GM12878 (cell line): ENCODE measurements around the gene KCNIP2. TPM values are rescaled to one million over a fixed set of nuclear protein-coding genes. Genes with fewer than 3 reads are reported as not detected.

Experiments used
- ATAC-seq: fragments of 200-7000 bp; cut with Tn5 transposase; 3 replicates; pipeline ENCODE4 v1.9.1; 2020; ENCODE audit warnings: mild to moderate bottlenecking, moderate library complexity
- Bru-seq: library from RNA; stranded (reverse); fragments of 400-500 nt; gene quantifications from one replicate; lab custom pipeline; 2021; lab: Mats Ljungman, UMichigan
- BruChase-seq, 2 experiments: library from RNA; stranded (reverse); fragments of 400-500 nt; gene quantifications; one replicate each; lab custom pipeline; 2021; lab: Mats Ljungman, UMichigan
- BruUV-seq: library from RNA; stranded (reverse); fragments of 400-500 nt; replicated peaks from 2 replicates; lab custom pipeline; 2021; lab: Mats Ljungman, UMichigan
- CTCF ChIA-PET: fragments of 300-600 bp; sonication (Branson Sonifier 250); formaldehyde crosslinking; extraction: SDS; loops from one replicate; lab custom pipeline; 2021; ENCODE audit warnings: inconsistent platforms; lab: Yijun Ruan, JAX
- POLR2A ChIA-PET: fragments of 350-600 bp; formaldehyde crosslinking; extraction: SDS; loops from one replicate; lab custom pipeline; 2021; ENCODE audit warnings: inconsistent platforms; lab: Charles Lee
- RAD21 ChIA-PET: fragments of 300-600 bp; sonication (Branson Sonifier 250); formaldehyde crosslinking; loops from one replicate; lab custom pipeline; 2023; ENCODE audit warnings: antibody characterized with exemption; ENCODE audit not compliant: unreplicated experiment; lab: Charles Lee
- SMC1A ChIA-PET: fragments of 300-600 bp; sonication (Branson Sonifier 250); formaldehyde crosslinking; loops from one replicate; lab custom pipeline; 2023; ENCODE audit not compliant: unreplicated experiment, uncharacterized antibody; lab: Charles Lee
- DNase-seq: peaks from one replicate; pipeline ENCODE4 v3.0.0-alpha.2; 2011; ENCODE audit warnings: low read depth, low spot score
- FAIRE-seq: peaks from 3 replicates; lab custom pipeline; 2011; peaks lifted over from hg19 to GRCh38; lab: Jason Lieb, UNC
- H2AFZ ChIP-seq: 2 replicates; pipeline ENCODE4 v1.6.0; 2011; ENCODE audit warnings: low read depth, low read length, control low read depth; ENCODE audit not compliant: control insufficient read depth
- H3K27ac ChIP-seq: 2 replicates; pipeline ENCODE4 v1.5.1; 2011; ENCODE audit warnings: control low read depth; ENCODE audit not compliant: control insufficient read depth, insufficient read depth
- H3K27me3 ChIP-seq, 2 experiments: replicated peaks in 1 of 2; 2 replicates each; pipeline versions ENCODE4 v1.6.0 to v1.6.1; 2011; ENCODE audit warnings: low read length in 1 of 2; ENCODE audit not compliant: control insufficient read depth in 2 of 2, insufficient read depth in 2 of 2
- H3K36me3 ChIP-seq, 2 experiments: 2 replicates each; pipeline ENCODE4 v1.5.1; 2011; ENCODE audit warnings: low read length in 1 of 2; ENCODE audit not compliant: control insufficient read depth in 2 of 2, insufficient read depth in 2 of 2
- H3K4me1 ChIP-seq: 2 replicates; pipeline ENCODE4 v1.6.1; 2011; ENCODE audit warnings: mild to moderate bottlenecking, low read length, moderate library complexity, mixed read lengths; ENCODE audit not compliant: control insufficient read depth, insufficient read depth
- H3K4me2 ChIP-seq: 2 replicates; pipeline ENCODE4 v1.6.0; 2011; ENCODE audit warnings: control low read depth; ENCODE audit not compliant: control insufficient read depth, insufficient read depth
- H3K4me3 ChIP-seq: fragments of 200-600 bp; sonication (generic); 2 replicates; pipeline ENCODE4 v1.5.1; 2016
- H3K79me2 ChIP-seq: 2 replicates; pipeline ENCODE4 v1.6.0; 2011; ENCODE audit warnings: low read length; ENCODE audit not compliant: control insufficient read depth, insufficient read depth
- H3K9ac ChIP-seq: 2 replicates; pipeline ENCODE4 v1.8.0; 2011; ENCODE audit warnings: low read length, control low read depth, mixed read lengths; ENCODE audit not compliant: control insufficient read depth, insufficient read depth
- H3K9me3 ChIP-seq: replicated peaks from 3 replicates; pipeline ENCODE4 v1.5.1; 2011; ENCODE audit warnings: mild to moderate bottlenecking, low read length; ENCODE audit not compliant: control insufficient read depth, insufficient read depth
- H4K20me1 ChIP-seq: 2 replicates; pipeline ENCODE4 v1.6.0; 2011; ENCODE audit not compliant: control insufficient read depth, insufficient read depth
- CTCF ChIP-seq, 3 experiments: IDR thresholded peaks in 2 of 3; conservative IDR thresholded peaks in 1 of 3; 2 replicates each; pipeline ENCODE4 v1.5.1; 2011; ENCODE audit warnings: low read depth in 3 of 3, low read length in 3 of 3, mild to moderate bottlenecking in 3 of 3, control low read depth in 2 of 3, moderate library complexity in 2 of 3, inconsistent platforms in 1 of 3, mixed read lengths in 1 of 3; ENCODE audit not compliant: control insufficient read depth in 2 of 3, insufficient read depth in 1 of 3; ENCODE audit errors: extremely low read depth in 1 of 3
- EGR1 ChIP-seq, 2 experiments: IDR thresholded peaks; 1 replicate in 1 of 2; 2 replicates in 1 of 2; pipeline ENCODE4 v1.6.1; 2011 to 2012; ENCODE audit warnings: low read depth in 2 of 2, low read length in 2 of 2, borderline replicate concordance in 1 of 2, mild to moderate bottlenecking in 1 of 2, moderate library complexity in 1 of 2
- GATAD2B ChIP-seq: fragments of 450-650 bp; conservative IDR thresholded peaks from 2 replicates; pipeline ENCODE4 v1.6.1; 2017; ENCODE audit warnings: low read depth, mild to moderate bottlenecking, moderate library complexity
- HDGF ChIP-seq: fragments of 450-650 bp; IDR thresholded peaks from 2 replicates; pipeline ENCODE4 v1.6.1; 2016; ENCODE audit warnings: antibody characterized with exemption
- IKZF1 ChIP-seq: fragments of 450-650 bp; conservative IDR thresholded peaks from 2 replicates; pipeline ENCODE4 v1.6.1; 2017; ENCODE audit warnings: antibody characterized with exemption, mild to moderate bottlenecking
- NKRF ChIP-seq: fragments of 450-650 bp; conservative IDR thresholded peaks from 2 replicates; pipeline ENCODE4 v1.6.1; 2017; ENCODE audit warnings: mild to moderate bottlenecking, moderate library complexity
- SMARCA5 ChIP-seq: fragments of 450-650 bp; IDR thresholded peaks from 2 replicates; pipeline ENCODE4 v1.6.1; 2017; ENCODE audit warnings: mild to moderate bottlenecking
- WGBS: methylation state at CpG from one replicate; pipeline ENCODE4 v1.1.6; 2016; ENCODE audit warnings: low lambda C conversion rate; ENCODE audit not compliant: insufficient replicate concordance, insufficient coverage; ENCODE audit errors: missing lambda C conversion rate; 5-methylcytosine and 5-hydroxymethylcytosine counted together
- in situ Hi-C: fragments of 300-500 bp; cut with MboI; formaldehyde crosslinking; loops from 9 replicates; pipeline ENCODE4 v1.14.3; 2018; ENCODE audit warnings: mixed read lengths
- intact Hi-C: fragments of 100-400 bp; cut with micrococcal nuclease; formaldehyde crosslinking; loops from one replicate; pipeline ENCODE4 v1.14.2; 2022; ENCODE audit not compliant: unreplicated experiment
- long read RNA-seq, 2 experiments: library from polyadenylated mRNA; unstranded; transcript quantifications; one replicate each; pipeline ENCODE4 v2.0.0, GENCODE V29; 2019 to 2020
- polyA minus RNA-seq, 3 experiments: library from RNA; depleted of rRNA, polyadenylated mRNA; stranded (reverse); fragments of >200 nt; gene quantifications; 2 replicates each; pipeline ENCODE4 v1.2.3, GENCODE V29; 2011
- polyA plus RNA-seq, 11 experiments: library from polyadenylated mRNA; depleted of rRNA in 4 of 11; unstranded in 6 of 11; stranded (reverse) in 5 of 11; fragments of >200 nt; fragmentation: Nextera tagmentation in 4 of 11; fragmentation: Illumina TruSeq in 1 of 11; extraction: Ambion mirVana in 4 of 11; extraction: Trizol in 1 of 11; gene quantifications; 1 replicate in 1 of 11; 2 replicates in 10 of 11; pipeline versions ENCODE4 v1.2.1 to v1.2.3, GENCODE V29; 2011 to 2016; ENCODE audit warnings: inconsistent platforms in 2 of 11, missing spikeins in 2 of 11, low read depth in 1 of 11
- total RNA-seq, 4 experiments: library from RNA; depleted of rRNA in 3 of 4; stranded (reverse); fragments of >200 nt in 3 of 4; fragmentation: Illumina TruSeq in 1 of 4; extraction: Trizol in 1 of 4; gene quantifications; 2 replicates each; pipeline versions ENCODE4 v1.2.1 to v1.2.3, GENCODE V29; 2013 to 2021

KCNIP2 gene
- total RNA-seq (2013; cell fraction: nucleolus; rRNA removed): 32.3 and 34.5 TPM in 2 replicates
- total RNA-seq (2014; rRNA removed) (1.0 and 1.5 TPM in 2 replicates), total RNA-seq (2014; rRNA removed; fragmentation: Illumina TruSeq; extraction: Trizol) (1.3 and 1.4 TPM in 2 replicates), total RNA-seq (2021) (1.8 and 3.6 TPM in 2 replicates), polyA plus RNA-seq (2011; rRNA removed) (3.4 and 4.3 TPM in 2 replicates), polyA plus RNA-seq (2014; fragmentation: Illumina TruSeq; extraction: Trizol) (2.6 and 2.7 TPM in 2 replicates), polyA plus RNA-seq (2014; fragmentation: Nextera tagmentation; extraction: Ambion mirVana) (1 to 10 TPM in 1 of 2 experiments, under 1 TPM in 1; 0.46 to 1.3 TPM), polyA plus RNA-seq (2014; rRNA removed) (2.1 and 2.3 TPM in 2 replicates), polyA plus RNA-seq (2016; fragmentation: Nextera tagmentation; extraction: Ambion mirVana) (1 to 10 TPM; 1.3 to 1.8 TPM), polyA minus RNA-seq (2011; rRNA and poly(A)+ RNA removed) (3.3 and 3.5 TPM in 2 replicates), Bru-seq, nascent RNA (percentile 67 among the genes with signal in this experiment), BruChase-seq, experiment 1, labeled RNA remaining after a 6-hour chase (percentile 88 among the genes with signal in this experiment), BruChase-seq, experiment 2, labeled RNA remaining after a 2-hour chase (percentile 77 among the genes with signal in this experiment)
- 3.4 TPM for polyA plus RNA-seq (2011; ENCODE audit: low read depth)
- 2.8 and 3.5 TPM in 2 replicates for polyA plus RNA-seq (2011; cell fraction: cytosol; rRNA removed)
- 19.1 and 26.5 TPM in 2 replicates for polyA plus RNA-seq (2011; cell fraction: nucleus; rRNA removed)
- 4.7 and 5.4 TPM in 2 replicates for polyA plus RNA-seq (2012)
- polyA minus RNA-seq (2011; cell fraction: cytosol; rRNA and poly(A)+ RNA removed): 1.2 TPM in 1 of 2 replicates, not detected in the other
- polyA minus RNA-seq (2011; cell fraction: nucleus; rRNA and poly(A)+ RNA removed): 2.7 and 3.9 TPM in 2 replicates
- long read RNA-seq, experiment 1: 0 reads
- long read RNA-seq, experiment 2, partial matches to known transcripts: 0 of 1 reads
- long read RNA-seq, experiment 2, other reads (novel, unspliced or antisense): 1 of 1 reads

GRCh38 chr10:101843032-101844021, at the start of gene KCNIP2:
TSS of gene KCNIP2 (minus strand) at chr10:101843800. CDS start at chr10:101843568, 232 bp downstream.
- ATAC-seq (peak; percentile 43), FAIRE-seq (no peak), DNase-seq (no peak)
- intact Hi-C loops: loop anchor here (5.0 kb wide), 1 partner anchor 59 kb away; no protein-coding TSS in a partner anchor
- CTCF ChIA-PET: interaction anchor here (0.6 to 17.0 kb wide), 12 partner anchors 8 to 241 kb away, joined by 3 to 697 read pairs (median 5); no protein-coding TSS in a partner anchor
- 20% methylated on average over 36 of the region's 60 CpGs for WGBS
- Histone ChIP-seq H3K9ac (no peak within 1 kb of the TSS), H3K4me2 (peak within 1 kb of the TSS; percentile 64), H3K36me3 (peaks cover 2 to 6% of the 10 kb centered on the region in 2 experiments; a peak in 2 of 4 replicates), H3K79me2 (no peaks in the 10 kb centered on the region; the same call in 1 of the 2 replicates), H4K20me1 (no peaks in the 10 kb centered on the region; the same call in 1 of the 2 replicates), H2AFZ (no peak within 1 kb of the TSS), H3K27me3 (no peaks in the 10 kb centered on the region), H3K4me3 (peak within 1 kb of the TSS; percentile 42), H3K4me1 (peaks cover 23% of the 10 kb centered on the region), H3K9me3 (no peaks in the 10 kb centered on the region), H3K27ac (no peak within 1 kb of the TSS)
- RAD21 ChIA-PET: interaction anchor here (0.6 to 9.5 kb wide), 15 partner anchors 13 to 256 kb away, joined by 3 to 538 read pairs (median 4); partner anchors contain the start of genes OGA and POLL
- SMC1A ChIA-PET: interaction anchor here (1.1 to 13.6 kb wide), 8 partner anchors 16 to 229 kb away, joined by 3 to 407 read pairs (median 26); no protein-coding TSS in a partner anchor
- POLR2A ChIA-PET: interaction anchor here (0.5 to 1.6 kb wide), 4 partner anchors 21 to 252 kb away, joined by 3 to 4 read pairs (median 3); partner anchors contain the start of gene OGA
- BruUV-seq: no TSS peak
- in situ Hi-C loops: loop anchor here (5.0 kb wide), 2 partner anchors 164 to 229 kb away; no protein-coding TSS in a partner anchor
- TF ChIP-seq SMARCA5 (peak; percentile 77), EGR1 (IDR thresholded peaks at IDR 0.05; ENCODE audit: borderline replicate concordance in 1 of 2, low read depth in 2 of 2, low read length in 2 of 2) (peak in 1 of 2 experiments; percentile 24; a peak in 1 of 3 replicates), HDGF (peak; percentile 55; the same call in 1 of the 2 replicates), NKRF (0 out of 2 replicates have a peak, but pooled peaks have one; percentile 48), CTCF (IDR thresholded peaks at IDR 0.05 in 2 of 3, conservative IDR thresholded peaks at IDR 0.05 in 1 of 3; ENCODE audit: control insufficient read depth in 2 of 3, extremely low read depth in 1 of 3, insufficient read depth in 1 of 3, low read depth in 3 of 3, low read length in 3 of 3) (peak; percentile 60 to 73 (median 67)), IKZF1 (peak; percentile 65), GATAD2B (peak; percentile 80)
